T-helper 2 cell (primary cell): ENCODE measurements around the gene POLA2.
"Not testable (repeated sequence)": the region's sequence is repeated elsewhere in the genome, so short reads cannot be mapped to it uniquely, and the experiment has no call there.

Source experiments
- DNase-seq, 5 experiments: peaks; one replicate each; pipeline versions ENCODE4 v3.0.0 to v3.0.0-alpha.2; 2012 to 2022
- total RNA-seq, 2 donors: gene quantifications; one replicate each; lab custom pipeline; 2026; lab: John Stamatoyannopoulos, UW

POLA2 gene, protein sequence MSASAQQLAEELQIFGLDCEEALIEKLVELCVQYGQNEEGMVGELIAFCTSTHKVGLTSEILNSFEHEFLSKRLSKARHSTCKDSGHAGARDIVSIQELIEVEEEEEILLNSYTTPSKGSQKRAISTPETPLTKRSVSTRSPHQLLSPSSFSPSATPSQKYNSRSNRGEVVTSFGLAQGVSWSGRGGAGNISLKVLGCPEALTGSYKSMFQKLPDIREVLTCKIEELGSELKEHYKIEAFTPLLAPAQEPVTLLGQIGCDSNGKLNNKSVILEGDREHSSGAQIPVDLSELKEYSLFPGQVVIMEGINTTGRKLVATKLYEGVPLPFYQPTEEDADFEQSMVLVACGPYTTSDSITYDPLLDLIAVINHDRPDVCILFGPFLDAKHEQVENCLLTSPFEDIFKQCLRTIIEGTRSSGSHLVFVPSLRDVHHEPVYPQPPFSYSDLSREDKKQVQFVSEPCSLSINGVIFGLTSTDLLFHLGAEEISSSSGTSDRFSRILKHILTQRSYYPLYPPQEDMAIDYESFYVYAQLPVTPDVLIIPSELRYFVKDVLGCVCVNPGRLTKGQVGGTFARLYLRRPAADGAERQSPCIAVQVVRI
- 4.5 to 4.7 reads per million in 2 donors for total RNA-seq

DNA sequence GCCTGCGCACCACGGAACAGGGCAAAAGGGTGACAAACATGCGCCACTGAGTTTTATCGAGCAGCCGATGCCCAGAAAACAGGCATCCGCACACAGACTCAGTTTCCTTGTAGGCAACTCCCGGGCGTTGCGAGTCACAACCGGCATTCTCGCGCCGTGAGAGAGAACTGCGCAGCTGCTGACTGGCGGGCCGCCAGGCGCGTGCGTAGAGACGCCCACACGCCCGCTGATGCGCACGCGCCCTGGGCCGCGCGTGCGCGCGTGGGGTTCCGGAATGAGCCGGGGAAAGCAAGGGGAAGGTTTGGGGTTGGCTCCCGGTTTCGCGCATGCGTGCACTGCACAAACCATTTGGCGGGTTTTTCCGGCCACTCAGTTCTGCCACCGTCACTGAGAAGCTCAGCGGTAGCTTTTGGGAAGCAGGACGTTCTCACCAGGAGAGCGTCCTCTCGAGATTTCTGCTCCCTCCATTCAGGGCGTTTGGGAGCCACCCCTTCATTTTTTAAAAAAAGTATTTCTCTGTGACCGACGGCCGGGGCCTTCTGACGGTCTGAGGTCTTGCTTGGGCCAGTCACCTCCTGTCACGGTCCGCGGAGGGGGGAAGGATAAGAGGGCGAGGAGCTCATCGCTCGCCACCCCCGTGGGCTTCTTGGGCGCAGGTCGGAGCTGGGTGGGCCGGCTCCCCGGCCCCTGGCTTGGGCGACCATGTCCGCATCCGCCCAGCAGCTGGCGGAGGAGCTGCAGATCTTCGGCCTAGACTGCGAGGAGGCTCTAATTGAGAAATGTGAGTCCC lies at the start of gene POLA2:
TSS of gene POLA2 (plus strand) at position 372 of the 790 bp plus-strand sequence. CDS start at position 703, 331 bp downstream.
- DNase-seq = peak; percentile 92 to 97 (median 93)

DNA sequence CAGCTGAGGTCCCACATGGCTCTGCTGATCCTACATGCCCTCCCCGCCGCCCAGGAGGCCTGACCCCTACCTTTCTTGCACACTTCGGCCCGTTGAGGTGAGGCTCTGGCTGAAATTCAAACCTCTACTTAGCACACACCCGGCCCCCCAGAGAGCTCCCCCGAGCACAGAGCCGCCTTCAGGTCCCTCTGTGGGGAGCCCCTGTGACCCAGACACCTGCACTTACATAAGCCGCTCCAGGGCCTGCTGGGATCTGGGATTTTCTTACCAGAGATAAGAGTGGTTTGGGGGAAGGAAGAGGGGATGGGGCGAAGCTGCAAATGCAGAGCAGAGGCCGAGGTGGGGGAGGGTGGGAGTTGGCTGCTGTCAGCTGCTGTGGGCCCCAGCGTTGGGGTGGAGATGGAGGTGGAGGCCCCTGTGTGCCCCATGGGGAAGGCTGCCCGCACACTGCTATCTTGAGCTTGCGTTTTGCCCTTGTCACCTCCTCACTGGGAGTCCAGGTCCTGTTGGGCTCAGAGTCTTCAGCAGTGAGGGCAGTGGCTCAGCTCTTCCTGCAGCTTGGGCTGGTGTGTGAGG lies 49.4 kb upstream of the POLA2 start:
- DNase-seq = no peak

DNA sequence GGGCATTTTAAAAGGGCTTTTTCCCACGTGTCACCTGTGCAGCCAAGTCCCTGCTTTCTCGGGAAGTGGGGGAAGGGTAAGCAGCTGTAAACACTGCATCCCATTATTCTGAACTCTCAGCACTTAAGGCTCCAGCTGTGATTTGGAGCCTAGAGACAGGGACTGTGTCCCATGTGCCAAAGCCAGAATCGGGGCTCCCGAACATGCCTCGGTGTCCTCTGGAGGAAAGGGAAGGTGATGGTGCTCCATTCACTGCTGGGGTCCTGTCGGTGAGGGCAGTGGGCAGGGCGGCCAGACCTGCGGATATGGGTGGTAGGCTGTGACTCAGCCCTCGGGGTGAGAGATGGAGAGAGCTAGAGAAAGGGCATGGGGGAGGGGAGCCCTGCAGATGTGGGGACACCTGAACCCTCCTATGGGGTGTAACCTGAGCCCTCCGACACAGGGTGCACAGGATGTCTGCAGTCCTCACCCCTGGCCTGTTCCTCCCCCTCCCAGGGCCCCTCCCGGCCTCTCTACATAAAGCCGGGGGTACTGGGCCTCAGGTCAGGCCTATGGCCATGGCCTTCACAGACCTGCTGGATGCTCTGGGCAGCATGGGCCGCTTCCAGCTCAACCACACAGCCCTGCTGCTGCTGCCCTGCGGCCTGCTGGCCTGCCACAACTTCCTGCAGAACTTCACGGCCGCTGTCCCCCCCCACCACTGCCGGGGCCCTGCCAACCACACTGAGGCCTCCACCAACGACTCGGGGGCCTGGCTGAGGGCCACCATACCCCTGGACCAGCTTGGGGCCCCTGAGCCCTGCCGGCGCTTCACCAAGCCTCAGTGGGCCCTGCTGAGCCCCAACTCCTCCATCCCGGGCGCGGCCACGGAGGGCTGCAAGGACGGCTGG lies 48.2 kb upstream of the POLA2 start:
- peak in 1 of 5 experiments; percentile 9 for DNase-seq

DNA sequence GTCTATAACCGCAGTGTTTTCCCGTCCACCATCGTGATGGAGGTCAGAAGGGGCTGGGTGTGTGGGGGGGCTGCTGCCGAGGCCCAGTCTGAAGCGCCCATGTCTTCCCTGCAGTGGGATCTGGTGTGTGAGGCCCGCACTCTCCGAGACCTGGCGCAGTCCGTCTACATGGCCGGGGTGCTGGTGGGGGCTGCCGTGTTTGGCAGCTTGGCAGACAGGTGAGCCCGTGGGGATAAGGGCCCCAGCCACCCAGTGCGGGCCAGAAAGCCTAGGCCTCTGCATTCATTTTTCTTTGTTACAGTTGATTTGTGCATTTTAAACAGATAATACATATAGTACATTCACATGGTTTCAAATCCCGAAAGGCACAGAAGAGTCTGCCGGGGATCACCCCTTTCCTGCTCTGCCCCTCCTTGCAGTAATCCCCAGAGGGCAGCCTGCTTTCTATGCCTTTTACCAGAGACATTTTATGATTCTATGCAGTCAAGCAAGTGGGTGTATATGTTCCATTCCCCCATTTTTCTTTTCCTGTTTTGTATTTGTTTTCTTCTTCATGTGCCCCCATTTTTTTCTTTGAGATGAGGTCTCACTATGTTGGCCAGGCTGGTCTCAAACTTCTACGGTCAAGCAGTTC lies 47.4 kb upstream of the POLA2 start:
- no peak for DNase-seq

DNA sequence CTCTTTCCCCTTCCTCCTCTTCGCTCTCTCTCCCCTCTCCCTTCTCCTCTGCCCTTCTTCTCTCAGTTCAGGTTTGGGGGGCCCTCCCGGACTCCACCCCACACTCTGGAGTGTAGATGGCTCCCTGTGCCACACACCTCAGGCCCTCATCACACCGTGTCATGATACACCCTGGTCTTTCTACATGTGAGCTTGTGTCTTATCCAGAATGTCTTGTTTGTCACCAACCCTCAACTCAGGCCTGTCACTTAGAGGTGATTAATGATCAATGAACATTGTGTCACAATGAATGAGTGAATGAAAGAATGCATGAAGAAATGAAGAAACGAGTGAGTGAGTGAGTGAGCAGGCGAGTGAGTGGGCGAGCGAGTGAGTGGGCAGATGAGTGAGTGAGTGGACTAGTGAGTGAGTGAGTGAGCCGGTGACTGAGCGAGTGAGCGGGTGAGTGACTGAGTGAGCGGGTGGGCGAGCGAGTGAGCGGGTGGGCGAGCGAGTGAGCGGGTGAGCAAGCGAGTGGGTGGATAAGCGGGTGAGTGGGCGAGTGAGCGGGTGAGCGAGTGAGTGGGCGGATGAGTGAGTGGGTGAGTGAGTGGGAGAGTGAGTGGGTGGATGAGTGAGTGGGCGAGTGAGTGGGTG lies 46.2 kb upstream of the POLA2 start:
- peak in 1 of 5 experiments; percentile 11 for DNase-seq

DNA sequence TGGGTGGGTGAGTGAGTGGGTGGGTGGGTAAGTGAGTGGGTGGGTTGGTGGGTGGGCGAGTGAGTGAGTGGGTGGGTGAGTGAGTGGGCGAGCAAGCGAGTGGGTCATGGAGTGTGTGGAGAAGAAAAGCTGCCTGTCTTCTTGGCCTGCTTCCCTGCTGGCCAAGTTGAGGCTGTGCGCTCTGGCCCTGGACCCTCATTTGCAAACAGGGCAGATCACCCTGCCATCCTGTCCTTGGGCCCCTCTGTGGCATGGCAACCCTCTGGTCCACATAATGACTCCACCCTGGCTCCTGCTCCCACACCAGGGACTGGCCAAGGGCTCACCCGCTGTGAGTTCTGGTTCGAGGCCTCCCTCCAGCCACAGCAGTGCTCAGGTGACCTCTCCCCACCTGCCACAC lies 44.9 kb upstream of the POLA2 start:
- no peak for DNase-seq

DNA sequence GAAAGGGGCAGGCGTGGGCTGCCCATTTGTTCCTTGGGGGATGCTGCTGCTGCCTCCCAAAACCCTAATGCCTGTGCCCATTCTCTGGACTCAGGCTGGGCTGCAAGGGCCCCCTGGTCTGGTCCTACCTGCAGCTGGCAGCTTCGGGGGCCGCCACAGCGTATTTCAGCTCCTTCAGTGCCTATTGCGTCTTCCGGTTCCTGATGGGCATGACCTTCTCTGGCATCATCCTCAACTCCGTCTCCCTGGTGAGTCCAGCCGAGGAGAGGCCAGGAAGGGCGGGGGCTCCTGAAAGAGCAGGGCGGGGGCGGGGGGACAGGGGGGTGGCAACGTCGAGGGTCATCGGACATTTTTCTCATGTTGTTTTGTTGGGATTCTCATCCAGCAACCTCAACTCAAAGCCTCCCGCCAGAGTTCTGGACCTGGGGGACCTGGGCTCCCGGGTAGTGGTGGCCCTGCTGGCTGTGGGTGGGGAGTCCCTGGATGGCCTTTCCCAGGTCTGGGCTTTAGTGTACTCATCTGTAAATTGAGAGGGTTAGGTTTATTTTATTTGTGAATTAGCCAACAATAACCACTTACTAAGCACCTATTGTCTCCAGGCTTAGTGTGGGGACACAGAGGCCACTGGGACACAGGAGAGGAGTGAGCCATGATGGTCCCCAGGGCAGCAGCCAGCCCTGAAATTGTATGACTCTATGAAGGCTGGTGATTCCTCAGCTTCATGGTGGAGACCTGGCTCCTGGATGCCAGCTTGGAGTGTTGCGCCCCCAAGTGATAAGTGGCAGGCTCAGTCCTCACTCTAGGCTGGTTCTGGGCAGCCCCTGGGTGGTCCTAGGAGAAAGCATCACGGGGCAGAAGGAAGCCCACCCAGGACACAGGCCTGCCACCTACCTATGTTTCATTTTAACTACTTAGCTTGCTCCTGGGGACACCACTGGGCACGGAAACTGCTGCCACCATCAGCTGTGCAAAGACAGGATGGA lies 44.0 kb upstream of the POLA2 start:
- no peak for DNase-seq

DNA sequence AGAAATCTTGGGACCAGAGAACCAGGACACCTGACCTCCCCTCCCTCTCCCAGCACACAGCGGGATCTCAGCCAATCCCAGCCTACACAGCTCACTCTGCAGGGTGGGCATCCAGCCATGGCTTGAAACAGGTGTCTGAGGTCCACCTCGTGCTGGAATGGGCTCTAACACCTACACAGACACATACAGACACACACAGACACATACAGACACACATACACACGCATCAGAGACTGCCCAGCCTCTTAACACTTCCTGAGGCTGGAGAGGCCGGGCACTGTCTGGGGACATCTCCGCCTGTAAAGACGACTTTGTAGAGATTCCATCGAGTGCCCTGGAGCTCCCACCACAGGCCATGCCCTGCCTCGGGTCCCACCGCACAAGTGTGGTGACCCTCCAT lies 43.3 kb upstream of the POLA2 start:
- DNase-seq = no peak

DNA sequence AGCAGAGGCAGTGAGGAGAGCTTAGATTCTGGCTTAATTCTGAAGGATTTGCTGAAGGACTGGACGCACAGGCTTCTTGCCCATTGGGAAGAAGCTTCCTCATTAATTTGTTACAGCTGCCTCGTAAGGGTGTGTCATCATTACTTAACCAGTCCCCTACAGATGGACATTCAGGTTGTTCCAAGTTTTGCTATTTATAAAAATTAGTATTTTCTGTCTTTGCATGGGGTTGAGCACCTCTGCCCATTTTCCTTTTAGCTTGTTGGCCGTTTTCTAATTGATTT lies 41.9 kb upstream of the POLA2 start:
- no peak for DNase-seq

DNA sequence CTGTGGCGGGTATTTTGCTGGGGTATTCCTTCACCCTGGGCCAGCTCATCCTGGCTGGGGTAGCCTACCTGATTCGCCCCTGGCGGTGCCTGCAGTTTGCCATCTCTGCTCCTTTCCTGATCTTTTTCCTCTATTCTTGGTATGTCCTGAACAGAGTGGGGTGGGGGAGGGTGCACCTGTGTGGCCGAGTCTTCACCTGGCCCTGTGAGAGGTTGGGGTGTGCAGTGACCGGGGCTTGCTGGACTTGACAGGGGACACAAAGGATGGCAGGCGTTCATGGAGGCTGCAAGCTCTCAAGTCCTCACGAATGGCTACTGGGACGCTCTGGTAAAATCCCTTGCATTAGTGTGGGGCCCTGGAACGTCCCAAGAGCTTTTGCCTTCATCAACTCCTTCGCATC lies 40.7 kb upstream of the POLA2 start:
- DNase-seq = no peak

DNA sequence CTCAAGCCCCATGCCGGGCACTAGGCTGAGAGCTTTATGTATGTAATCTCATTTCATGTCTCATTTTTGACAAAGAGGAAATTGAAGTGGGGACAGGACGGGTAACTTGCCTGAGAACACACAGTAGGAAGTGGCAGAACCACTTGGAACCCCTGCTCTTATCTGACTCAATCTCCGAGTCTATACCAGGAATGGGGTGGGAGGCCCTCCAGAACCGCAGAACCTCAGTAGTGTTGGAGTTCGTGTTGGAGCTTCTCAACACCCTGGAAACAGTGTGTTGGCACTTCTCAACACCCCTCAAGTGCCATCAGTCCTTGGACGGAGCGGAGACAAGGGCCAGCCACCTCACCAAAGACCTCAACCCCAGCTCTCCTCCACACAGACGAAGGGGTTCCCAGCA lies 38.8 kb upstream of the POLA2 start:
- DNase-seq = no peak

DNA sequence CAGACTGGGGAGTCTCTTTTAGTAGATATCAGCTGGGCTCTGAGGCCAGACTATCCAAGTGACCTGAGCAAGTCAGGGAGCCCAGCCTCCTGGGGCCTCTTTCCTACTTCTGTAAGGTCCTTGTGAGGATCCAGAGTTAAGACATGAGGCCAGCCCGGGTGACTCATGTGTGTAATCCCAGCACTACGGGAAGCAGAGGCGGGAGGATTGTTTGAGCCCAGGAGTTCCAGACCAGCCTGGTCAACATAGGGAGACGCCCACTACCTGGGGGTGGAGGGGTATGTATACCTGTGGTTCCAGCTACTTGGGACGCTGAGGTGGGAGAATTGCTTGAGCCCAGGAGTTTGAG lies 36.9 kb upstream of the POLA2 start:
- no peak for DNase-seq

DNA sequence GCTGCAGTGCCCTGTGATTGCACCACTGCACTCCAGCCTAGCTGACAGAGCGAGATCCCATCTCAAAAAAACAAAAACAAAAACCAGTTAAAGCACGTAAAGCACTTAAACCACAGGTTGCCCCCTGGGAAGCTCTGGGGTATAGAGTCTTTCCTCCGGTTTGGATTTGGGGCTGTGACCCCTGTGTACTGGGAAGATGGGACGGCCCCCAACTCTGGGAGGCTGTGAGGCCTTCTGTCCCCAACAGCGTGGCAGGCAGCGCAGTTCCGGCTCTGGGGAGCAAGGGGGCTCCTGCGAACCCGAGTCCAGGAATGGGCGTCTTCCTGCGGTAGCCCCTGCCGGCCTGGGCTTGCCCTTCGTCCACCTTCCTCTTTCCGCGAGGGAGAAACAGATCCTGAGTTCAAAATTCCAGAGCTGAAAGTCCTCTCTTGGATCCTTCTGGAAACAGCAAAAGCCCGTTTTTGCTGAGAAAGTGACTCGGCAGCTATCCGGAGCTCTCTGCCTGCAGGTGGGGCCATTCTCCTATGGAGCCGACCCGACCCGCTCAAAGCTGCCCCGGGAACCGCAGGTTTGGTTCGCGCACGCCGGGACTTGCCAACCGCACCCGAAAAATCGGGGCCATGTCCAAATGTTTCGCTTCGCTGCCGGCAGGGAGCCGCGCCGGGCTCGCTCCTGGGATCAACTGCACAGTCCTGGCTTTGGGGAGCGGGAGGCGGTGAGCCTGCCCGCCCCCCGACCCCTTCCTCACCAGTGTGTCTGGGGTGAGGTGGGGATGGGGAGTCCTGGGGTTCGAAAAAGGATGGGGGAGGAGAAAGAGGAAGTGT lies 36.3 kb upstream of the POLA2 start:
- peak; percentile 9 to 55 (median 41) for DNase-seq

DNA sequence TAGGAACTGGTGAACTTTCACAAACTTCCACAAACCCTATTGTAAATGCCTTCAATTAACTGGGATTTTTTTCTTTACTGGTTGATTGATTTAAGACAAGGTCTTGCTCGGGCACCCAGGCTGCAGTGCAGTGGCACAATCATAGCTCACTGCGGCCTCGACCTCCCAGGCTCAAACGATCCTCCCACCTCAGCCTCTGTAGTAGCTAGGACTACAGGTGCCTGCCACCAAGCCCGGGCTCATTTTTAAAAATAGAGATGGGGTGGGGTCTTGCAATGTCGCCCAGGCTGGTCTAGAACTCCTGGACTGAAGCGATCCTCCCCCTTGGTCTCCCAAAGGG lies 35.7 kb upstream of the POLA2 start:
- DNase-seq = no peak

DNA sequence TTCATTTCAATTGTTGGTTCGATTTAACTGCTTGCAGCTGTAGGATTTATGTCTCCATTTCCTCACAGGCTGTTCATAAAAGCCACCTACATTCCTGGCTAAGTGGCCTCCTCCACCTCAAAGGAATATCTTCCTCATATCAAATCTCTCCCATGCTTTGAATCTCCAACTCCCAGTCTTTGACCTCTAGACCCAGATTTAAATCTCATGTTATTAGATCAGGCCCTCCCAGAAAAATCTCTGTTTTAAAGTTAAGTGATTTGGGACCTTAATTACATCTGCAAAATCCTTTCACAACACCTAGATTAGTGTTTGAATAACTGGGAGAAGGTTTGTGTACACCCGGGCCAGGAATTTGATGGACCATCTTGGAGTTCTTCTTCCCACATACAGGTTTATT lies 33.9 kb upstream of the POLA2 start:
- DNase-seq = no peak

DNA sequence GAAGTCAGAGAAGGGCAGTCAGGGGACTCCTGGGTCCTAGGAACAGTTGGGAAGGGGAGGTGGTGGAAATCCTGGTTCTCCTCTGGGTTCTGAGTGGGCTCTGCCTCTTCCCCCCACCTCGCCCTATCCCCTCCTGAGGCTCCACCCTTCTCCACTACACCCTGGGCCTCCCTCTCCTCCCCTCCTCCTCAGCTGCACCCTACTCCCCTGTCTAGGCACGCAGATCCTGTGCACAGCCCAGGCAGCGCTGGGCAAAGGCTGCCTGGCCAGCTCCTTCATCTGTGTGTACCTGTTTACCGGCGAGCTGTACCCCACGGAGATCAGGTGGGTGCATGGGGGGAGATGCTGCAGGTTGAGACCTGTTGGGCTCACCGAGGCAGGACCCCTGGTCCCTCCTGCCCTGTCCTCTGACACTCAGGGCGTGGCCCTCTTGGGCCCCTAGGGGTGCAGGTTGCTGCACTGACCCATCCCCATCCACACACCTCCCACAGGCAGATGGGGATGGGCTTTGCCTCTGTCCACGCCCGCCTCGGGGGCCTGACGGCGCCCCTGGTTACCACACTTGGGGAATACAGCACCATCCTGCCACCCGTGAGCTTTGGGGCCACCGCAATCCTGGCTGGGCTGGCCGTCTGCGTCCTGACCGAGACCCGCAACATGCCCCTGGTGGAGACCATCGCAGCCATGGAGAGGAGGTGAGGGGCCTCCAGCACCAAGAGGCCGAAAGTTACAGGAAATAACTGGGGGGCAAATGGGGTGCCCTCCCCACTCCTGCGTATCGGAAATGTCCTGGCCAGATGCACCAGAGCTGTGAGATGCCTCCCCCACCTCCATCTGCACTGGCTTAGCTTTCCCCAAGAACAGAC lies 25.3 kb upstream of the POLA2 start:
- DNase-seq = no peak

DNA sequence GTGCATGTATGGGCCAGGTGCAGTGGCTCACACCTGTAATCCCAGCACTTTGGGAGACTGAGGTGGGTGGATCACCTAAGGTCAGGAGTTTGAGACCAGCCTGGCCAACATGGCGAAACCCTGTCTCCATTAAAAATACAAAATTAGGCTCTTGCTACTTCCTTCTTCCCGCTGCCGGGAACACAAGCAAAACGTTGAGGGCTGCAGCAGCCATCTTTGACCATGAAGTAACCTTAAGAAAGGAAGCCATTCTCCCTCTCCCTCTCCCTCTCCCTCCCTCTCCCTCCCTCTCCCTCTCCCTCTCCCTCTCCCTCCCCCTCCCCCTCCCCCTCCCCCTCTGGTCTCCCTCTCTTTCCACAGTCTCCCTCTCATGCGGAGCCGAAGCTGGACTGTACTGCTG lies 23.5 kb upstream of the POLA2 start:
- DNase-seq = not testable (repeated sequence)

DNA sequence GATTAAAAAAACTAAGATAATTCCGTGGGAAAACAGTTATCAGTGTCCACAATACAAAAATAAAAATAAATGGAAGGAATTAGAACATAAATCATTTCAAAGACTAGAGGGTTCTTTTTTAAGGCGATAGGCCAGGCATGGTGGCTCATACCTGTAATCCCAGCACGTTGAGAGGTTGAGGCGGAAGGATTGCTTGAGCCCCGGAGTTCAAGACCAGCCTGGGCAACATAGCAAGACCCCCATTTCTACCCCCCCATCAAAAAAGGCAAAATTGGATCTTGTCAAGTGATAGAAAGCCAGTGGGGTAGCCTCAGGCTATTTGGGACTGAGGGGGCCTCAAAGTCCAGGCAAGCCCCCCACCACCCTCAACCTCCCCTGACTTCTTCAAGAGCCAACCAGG lies 20.6 kb upstream of the POLA2 start:
- DNase-seq = no peak
